ENCODE measurements around the gene AMIGO3.
"Not testable (repeated sequence)": the region's sequence is repeated elsewhere in the genome, so short reads cannot be mapped to it uniquely, and the experiment has no call there.

AMIGO3 gene

DNA sequence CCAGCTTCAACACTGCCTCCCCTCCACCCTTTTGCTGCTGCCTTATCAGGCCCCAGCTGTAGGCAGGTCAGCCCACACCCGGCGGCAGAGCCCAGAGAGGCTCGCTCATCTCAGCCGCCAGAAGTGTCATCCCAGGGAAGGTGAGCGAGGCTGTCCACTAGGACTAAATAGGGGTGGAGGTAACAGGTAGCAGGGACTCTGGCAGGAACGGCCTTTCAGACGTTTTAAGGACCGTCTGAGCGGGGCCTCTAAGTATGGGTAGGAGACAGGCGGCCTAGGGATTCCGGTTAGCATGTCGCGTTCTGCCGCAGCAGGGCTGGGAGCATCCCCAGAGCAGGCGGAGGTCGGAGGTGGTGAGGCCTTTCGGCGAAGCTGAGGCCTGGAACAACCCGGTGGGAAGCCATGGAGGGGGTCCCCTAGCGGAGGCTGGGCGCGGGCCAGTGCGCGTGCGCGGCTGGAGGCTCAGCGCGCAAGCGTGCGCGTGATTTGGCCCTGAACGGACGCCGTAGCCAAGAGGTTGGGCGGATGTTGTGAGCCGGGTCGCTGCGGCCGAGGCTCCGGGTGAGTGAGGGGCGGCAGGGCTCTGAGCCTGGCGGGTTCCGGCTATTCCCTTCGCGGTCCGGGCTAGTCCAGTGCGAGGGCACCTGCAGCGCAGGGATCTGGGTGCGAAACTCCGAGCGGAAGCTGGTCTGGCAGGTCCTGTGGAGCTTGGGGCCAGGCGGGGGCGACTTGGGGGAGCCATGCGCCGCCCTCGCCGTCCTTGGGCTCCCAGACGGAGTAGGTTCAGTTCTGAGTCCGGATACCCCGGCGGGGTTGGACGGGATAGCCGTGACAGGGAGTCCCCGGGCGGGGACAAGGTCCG is 30.2 kb downstream of the AMIGO3 start, which contains the start of the genes MST1 and RNF123:
TSS of gene MST1 (minus strand) at position 429 of the 862 bp plus-strand sequence. CDS start 783 bp downstream, outside the sequence.
TSS of gene RNF123 (plus strand) at position 512 of the 862 bp plus-strand sequence. CDS start 1,609 bp downstream, outside the sequence.
- DNase-seq (ENCODE audit: low read depth, low spot score): peak; percentile 95

DNA sequence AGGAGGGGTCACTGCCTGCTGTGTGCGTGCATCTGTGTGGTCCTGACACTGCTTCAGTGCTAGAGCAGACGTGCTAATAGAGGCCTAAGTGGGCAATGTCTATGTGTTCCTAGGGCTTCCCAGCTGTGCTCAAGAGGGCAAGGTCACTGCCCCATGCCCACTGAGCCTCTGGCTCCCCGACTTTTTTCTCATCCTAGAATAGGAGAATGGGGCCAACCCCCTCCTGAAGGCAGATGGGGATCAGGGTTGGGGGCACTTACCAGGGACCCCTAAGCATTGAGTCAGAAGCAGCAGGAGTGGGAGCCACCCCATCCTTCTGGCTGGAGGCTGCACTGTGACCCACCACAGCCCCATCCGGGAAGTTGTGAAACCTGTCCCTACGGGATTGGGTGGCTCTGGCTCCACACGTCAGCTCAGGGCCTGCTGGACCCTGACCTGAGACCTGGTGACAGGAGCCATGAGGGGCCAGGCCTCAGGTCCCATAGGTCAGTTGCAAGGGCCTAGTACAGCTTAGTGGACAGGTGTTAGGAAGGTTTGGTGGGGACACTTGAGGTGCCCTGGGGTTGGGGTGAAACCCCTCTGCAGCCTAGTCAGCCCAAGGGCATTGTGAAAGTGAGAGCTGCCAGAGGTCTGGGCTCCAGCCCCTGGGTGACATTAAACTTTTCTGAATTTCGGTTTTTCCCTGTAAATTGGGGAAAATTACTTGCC is 31.0 kb downstream of the AMIGO3 start:
- DNase-seq (ENCODE audit: low read depth, low spot score): not testable (repeated sequence)

DNA sequence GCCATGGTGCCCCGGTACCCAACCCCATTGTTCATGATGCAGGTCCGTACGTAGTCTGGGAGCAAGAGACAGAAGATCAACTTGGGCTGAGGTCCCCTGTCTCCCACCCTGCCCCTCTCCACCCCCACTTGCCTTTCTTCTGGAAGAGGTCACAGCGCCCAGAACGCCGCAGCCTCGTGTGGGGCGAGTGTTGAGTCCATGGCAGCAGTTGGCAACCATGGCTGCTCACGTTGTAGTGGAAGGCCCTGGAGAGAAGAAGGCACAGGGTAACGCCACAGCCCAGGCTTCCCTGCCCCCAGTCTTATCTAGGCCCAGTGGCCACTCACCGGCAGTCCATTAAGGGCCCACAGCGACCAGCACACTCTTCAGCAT is 32.1 kb downstream of the AMIGO3 start:
- not testable (repeated sequence) for DNase-seq (ENCODE audit: low read depth, low spot score)

DNA sequence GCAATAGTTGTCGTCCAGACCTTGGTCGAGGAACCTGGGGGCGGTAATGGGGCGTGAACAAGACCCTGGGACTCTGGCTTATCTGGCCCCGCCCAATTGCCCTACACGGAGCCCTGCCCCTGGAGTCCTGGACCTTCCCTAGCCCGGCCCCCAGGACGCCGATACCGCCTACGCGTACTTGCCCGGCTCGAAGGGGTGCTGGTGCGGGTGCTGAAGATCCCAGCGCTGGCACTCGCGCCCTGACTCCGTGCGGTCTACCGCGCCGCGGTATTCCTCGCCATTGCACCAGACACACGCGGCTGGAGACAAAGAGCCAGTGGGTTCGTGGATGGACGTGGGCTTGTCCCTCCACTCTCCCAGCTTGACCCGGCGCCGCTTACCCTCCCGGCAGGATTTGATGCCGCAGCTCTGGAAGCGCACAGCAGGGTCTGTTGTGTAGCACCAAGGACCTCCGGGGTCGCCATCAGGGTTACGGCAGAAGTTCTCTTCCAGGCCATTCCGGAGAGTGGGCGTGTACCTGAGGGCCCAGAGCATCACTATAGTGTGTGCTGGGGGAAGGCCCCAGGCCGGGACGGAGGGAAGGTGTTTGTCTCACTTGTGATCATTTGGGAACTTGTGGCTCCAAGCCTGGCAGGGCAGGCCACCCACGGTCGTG is 32.6 kb downstream of the AMIGO3 start:
- DNase-seq (ENCODE audit: low read depth, low spot score): peak; percentile 90

DNA sequence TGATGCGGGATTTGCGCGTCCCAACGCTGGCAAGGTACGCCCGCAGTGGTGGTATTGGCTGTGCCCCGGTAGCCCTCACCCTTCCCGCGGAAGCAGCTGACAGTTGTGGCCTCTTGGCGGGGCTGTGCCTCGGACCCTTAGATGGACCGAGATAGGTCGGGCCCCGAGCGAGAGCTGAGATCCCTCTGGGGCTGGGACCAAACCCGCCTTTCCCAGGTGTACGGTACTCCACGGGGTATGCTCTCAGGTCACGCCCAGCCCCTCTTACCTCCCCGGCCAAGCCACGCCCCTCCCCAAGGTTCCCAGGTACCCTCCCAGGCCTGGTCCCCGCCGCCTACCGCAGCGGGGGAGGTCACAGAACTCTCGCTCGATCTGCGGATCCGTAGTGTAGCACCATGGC is 33.1 kb downstream of the AMIGO3 start:
- peak; percentile 81 for DNase-seq (ENCODE audit: low read depth, low spot score)

DNA sequence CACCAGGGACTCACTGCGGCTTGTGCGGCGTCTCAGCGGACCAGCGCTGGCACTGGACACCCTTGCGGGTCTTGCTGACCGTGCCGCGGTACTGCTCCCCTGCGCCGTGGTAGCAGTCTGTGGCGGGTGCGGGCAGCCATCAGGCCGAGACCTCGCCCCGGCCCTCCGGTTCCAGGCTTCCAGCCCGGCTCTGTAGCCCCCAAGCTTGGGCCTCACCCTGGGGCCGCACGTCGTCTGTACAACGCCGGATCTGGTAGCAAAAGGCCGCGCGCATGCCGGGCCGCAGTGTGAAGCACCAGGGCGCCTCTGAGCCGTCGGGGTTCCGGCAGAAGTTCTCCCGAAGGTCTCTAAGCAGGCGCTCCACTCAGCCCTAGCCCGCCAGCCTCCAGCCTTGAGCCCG is 33.6 kb downstream of the AMIGO3 start:
- DNase-seq (ENCODE audit: low read depth, low spot score): peak; percentile 26

DNA sequence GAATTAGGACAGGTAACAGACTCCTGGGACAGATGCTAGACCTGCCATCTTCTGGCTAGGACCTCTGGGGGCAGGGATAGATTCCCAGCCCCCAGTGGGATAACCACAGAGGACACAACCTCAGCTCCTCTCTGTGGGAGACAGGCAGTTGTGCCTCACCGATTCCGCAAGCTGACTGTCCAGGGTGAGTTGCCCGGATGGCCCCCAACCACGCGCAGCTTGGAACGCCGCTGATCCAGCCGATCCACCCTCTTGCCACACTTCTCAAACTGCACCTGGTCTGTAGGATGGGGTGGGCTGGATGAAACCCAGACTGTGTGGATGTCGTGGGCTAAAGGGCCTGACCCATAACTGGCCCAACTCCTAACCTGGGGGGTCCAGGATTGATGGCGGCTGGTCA is 34.4 kb downstream of the AMIGO3 start:
- DNase-seq (ENCODE audit: low read depth, low spot score): not testable (repeated sequence)

DNA sequence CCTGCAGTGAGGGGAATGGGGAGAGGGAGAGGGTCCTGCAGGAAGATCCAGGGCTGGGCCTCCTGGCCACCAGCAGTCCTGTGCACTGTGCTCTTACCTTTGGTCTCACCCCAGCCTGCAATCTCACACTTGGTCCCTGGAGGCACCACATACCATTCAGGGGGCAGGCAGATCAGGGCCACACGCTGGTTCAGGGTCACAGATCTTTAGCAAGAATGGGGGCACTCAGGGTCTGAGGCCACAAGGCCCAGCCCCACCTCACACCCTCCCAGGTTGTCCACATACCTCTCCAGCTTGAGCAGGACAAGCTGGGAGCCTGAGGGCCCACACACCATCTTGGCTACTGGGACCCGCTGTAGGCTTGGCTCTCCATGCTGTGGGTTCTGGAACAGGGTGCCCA is 35.0 kb downstream of the AMIGO3 start:
- not testable (repeated sequence) for DNase-seq (ENCODE audit: low read depth, low spot score)

DNA sequence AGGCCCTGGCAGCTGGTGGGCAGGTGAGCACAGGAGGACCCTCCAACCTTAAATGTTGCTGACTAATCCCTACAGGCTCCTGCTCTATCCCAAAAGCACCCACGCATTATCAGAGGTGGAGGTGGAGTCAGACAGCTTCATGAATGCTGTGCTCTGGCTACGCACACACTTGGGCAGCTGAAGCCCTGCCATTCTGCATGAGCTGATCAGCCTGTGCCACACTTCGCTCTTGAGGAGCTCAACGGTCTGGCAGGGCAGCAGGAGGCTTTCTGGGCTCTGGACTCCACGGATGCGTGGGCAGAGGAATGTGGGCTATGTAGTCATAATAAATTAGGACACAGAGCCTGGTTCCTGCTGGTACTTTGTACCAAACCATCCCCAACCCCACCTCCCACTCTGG is 36.3 kb downstream of the AMIGO3 start:
- DNase-seq (ENCODE audit: low read depth, low spot score): no peak

DNA sequence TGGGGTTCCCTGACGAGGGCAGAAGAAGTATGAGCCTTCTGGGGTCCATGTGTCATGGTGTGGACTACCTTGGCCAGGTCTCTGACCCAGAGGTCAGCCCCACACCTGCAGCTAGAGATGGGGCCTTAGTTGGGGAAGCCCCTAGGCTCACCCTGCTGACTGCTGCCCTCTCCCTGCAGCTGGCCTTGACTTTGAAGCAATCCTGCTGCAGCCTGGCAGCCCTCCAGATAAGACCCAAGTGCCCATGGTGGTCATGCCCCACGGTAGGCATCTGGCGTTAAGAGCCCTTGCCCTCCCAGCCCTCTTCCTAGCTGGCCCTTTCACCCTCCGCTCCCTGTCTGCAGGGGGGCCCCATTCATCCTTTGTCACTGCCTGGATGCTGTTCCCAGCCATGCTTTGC is 37.9 kb downstream of the AMIGO3 start:
- DNase-seq (ENCODE audit: low read depth, low spot score): no peak

DNA sequence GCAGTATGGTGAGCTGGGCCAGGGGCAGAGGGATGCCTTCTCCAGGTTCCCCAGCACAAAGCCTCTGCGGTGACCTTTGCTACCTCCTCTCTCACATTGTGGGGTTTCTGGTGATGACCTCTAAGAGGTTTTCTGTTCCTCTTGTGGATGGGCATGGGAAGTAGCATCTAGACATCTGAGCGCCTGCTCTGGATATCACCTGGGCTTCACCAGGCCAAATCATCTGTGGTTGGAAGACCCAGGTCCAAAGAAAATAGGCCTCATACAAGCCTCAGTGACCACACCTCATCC is 38.3 kb downstream of the AMIGO3 start:
- DNase-seq (ENCODE audit: low read depth, low spot score): no peak

DNA sequence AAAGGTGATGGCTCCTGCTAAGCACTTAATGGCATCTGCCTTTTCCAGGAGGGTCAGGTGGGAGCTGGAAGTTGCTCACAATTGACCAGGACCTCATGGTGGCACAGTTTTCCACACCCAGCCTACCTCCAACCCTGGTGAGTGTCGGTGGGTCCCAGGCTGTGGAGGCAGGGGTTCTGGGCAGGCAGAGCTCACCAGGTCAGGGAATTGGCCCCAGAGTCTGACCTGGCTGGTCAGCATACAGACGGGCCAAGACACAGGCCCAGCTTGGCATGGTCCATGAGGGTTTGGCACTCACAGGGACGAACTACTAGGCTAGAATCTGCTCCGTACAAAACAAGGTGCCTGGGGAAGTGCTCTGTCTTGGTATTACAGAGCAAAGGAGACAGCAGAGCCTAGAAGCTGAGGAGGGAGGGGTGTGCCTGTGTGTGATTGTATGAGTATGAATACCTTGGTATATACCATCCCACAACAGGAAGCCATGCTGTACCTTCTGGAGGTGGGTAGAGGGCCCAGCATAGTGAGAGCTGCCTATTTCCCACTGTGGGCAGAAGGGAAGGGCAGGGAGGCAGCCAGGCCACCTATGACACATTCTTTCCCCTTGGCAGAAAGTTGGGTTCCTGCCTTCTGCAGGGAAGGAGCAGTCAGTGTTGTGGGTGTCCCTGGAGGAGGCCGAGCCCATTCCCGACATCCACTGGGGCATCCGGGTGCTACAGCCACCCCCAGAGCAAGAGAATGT is 38.8 kb downstream of the AMIGO3 start:
- DNase-seq (ENCODE audit: low read depth, low spot score): no peak

DNA sequence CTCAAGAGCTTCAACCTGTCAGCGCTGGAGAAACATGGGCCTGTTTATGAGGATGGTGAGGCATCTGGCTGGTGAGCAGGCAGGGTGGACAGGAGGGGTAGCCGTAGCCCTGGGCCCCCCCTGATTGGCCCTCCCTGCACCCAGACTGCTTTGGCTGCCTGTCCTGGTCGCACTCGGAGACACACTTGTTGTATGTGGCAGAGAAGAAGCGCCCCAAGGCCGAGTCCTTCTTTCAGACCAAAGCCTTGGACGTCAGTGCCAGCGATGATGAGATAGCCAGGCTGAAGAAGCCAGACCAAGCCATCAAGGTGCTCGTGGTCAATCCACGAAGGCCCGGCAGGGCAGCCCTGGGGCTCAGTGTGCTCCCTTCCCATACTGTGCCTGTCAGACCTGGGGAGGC is 43.6 kb downstream of the AMIGO3 start:
- no peak for DNase-seq (ENCODE audit: low read depth, low spot score)

DNA sequence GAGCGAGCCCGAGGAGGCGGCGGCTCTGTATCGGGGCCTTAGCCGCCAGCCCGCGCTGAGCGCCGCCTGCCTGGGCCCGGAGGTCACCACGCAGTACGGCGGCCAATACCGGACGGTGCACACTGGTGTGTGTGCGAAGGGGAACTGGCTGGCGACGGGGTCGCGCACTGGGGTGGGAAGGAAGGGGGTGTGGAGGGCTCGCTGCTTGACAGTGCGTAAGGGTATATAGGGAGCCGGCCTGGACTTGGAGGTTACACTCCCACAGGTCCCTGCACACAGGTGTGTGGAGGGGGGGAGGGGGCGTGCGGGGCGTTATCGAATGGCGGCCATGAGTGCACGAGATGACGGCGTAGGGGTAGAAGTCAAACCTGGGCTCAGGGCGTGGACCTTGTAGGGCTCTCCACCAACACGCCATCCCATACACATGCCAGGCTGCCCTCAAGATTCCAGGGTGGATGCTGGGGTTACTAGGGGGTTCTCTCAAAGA is 44.9 kb downstream of the AMIGO3 start:
- no peak for DNase-seq (ENCODE audit: low read depth, low spot score)

DNA sequence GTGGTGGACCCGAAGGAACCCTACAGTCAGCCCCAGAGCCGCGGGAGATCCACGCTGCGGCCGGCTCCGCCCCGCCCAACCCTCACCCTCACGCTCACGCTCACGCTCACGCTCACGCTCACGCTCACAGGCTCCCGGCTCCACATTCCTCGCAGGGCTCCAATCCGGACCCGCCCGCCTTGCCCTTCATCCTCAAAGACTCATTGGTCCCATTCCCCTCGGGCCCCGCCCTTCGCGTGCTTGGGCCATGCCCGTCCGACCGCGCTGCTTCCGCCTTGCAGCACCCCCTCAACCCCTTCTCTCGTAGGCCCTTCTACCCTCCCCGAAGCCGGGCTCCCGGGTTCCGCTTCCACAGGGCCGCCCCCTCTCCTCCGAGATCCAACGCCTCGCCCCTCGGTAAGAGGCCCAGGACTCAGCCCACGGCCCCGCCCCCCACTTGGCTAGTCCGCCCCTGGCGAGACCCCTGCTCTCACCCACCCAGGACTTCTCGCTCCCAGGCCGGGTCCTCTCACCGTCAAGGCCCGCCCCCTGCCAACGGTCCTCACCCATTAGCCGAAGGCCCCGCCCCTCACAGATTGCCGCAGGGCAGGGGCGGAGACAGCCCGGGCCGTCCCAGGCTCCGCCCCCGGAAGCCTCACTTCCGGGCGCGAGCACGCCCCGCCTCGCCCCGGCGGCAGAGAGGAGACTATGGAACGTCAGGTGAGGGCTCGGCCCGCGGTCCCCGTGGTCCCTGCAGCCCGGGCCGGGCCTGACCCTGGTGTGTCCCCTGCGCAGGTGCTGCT is 45.6 kb downstream of the AMIGO3 start, which contains the start of gene APEH:
TSS of gene APEH (plus strand) at position 637 of the 782 bp plus-strand sequence. CDS start at position 688, 51 bp downstream.
- DNase-seq (ENCODE audit: low read depth, low spot score): peak; percentile 97

DNA sequence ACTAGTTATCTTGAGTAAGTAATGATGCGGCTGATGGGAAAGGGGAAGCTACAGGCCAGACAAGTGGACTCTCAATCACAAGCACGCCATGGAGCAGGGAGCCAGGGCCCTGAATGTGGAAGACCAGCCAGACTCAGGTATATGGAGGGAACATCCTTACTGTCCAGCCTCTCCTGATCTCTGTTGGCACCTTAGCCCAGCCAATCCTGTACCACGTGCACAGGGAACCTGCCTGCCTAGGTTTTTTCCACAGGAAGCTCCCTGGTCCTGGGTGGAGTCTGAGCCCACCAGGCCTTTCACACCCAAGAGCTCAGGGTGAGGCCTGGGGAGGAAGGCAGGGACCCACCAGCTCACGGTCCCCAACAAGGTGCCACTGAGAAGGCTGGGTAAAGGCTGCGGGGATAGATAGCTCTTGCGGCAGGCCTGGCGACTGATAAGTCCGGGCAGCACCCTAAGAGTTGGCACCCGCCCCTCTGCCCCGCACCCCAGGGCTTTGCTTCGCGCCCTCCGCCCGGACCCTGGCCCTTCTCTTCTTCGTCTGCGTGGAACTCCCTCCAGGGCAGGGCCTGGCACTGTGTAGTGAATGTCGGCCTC is 46.3 kb downstream of the AMIGO3 start:
- DNase-seq (ENCODE audit: low read depth, low spot score): peak; percentile 56

DNA sequence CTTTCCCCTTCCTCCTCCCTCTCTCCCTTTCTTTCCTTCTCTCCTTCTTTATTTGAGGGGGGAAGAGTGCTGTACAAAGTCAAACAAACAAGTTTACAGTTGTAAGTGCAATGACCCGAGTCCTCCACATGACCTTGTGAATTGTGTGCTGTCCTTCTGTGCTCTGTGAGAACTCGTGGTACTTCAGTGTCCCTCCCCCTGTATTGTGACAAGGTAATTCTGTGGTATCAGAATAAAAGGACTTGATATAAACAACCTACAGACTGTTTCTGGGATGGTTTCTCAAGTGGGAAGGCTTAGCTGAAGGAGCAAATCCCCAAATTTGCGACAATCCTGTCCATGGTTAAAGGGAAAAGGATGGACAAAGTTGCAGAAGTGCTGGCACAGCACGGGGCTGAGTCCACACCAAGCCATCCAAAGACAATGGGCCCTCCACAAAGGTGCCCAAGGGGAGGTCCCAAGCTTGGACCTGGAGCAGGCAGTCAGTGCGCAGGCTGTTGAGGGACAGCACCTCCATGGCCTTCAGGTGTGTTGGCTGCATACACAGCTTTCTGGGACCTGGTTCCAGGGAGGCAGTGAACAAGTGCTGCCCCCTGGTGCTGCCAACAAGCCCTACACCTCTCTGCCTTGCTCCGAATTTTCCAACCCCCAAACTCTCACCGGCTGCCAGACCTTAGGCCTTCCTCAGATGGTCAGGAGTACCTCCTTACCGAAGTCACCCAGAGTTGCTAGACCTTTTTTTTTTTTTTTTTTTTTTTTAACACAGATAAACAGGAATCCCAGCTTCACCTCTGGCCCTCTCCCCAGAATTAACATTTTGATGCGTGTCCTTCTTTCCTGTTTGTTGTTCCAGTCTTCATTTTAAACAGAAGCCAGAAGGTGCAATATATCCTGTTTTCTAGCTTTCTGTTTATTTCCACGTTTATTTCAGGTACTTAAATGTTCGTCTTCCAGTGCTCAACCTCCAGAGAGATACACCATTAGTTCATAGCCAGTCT is 47.9 kb downstream of the AMIGO3 start:
- DNase-seq (ENCODE audit: low read depth, low spot score): peak; percentile 94

DNA sequence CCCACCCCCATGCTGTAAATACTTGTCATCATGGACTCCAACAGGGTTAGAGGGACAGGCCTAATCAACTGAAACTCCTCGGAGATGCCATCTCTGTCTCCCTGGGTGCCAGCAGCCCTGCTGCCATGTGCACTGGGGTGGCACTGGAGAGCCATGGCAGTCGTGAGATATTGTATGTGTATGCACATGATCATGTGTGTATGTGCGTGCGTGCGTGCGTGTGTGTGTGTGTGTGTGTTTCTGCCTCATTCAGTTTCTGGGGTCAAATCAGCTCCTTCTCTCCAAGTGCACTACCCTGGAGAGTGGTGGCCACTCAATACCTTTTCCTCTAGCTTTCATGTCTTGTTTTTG is 48.6 kb downstream of the AMIGO3 start:
- no peak for DNase-seq (ENCODE audit: low read depth, low spot score)

DNA sequence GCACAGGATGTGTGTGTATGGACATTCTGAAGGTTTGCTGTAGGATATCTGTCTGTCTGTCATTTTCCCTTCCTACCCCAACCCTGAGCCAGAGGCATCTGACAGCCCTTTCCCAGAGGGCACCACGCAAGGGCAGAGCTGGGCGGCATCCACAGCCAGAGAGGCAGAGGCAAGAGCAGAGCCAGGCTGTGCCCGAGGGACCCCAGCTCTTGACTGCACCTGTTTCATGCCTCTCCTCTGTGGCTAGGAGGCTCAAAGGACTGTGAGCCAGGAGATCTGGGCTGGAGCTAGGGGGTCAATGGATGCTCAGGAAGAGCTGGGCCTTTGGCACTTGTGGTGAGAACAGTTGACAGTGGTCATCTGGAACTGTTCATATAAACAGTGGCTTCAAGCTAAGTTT is 50.1 kb downstream of the AMIGO3 start:
- no peak for DNase-seq (ENCODE audit: low read depth, low spot score)

Data from ELF-1 (cell line).